AG04450 (cell line): ENCODE data around the gene ITGB2. TPM values are rescaled to one million over a fixed set of nuclear protein-coding genes. Genes with fewer than 3 reads are reported as not detected.

ENCODE experiments used
- CTCF ChIA-PET: fragments of 300-600, 350-600 bp; formaldehyde crosslinking; extraction: SDS; loops from one replicate; lab custom pipeline; 2022; ENCODE audit warnings: antibody characterized with exemption, inconsistent platforms; lab: Charles Lee
- POLR2A ChIA-PET: fragments of 350-600 bp; formaldehyde crosslinking; extraction: SDS; loops from one replicate; lab custom pipeline; 2021; ENCODE audit warnings: antibody characterized with exemption, inconsistent platforms; lab: Yijun Ruan, JAX
- DNase-seq: peaks from one replicate; pipeline ENCODE4 v3.0.0-alpha.2; 2011; ENCODE audit warnings: low read depth, low spot score
- H3K27ac ChIP-seq: one replicate; pipeline ENCODE4 v1.5.1; 2012; ENCODE audit warnings: low read depth, low read length, control low read depth
- H3K27me3 ChIP-seq: one replicate; pipeline ENCODE4 v1.6.0; 2012; ENCODE audit warnings: low read length; ENCODE audit not compliant: control insufficient read depth, insufficient read depth
- H3K4me3 ChIP-seq: 2 replicates; pipeline ENCODE4 v1.5.1; 2011; ENCODE audit warnings: mild to moderate bottlenecking, low read depth, low read length, control low read depth
- H3K9me3 ChIP-seq: 2 replicates; pipeline ENCODE4 v1.5.1; 2012; ENCODE audit warnings: low read length; ENCODE audit not compliant: control insufficient read depth, insufficient read depth
- polyA plus RNA-seq: library from polyadenylated mRNA; depleted of rRNA; stranded (reverse); fragments of >200 nt; gene quantifications from 2 replicates; pipeline ENCODE4 v1.2.3, GENCODE V29; 2011
- TF ChIP-seq, protein P1 (sequence below): IDR thresholded peaks from 2 replicates; pipeline ENCODE4 v1.5.1; 2011; ENCODE audit warnings: low read depth, low read length, control low read depth, inconsistent platforms

ITGB2 gene
- polyA plus RNA-seq, 1 experiment = 0.04 TPM

GRCh38 chr21:44874240-44874496 lies 46.5 kb downstream of the ITGB2 start:
- Histone ChIP-seq H3K27ac (peak overlapping the region; percentile 52), H3K9me3 (no peaks in the 10 kb centered on the region; the same call in 1 of the 2 replicates), H3K27me3 (no peaks in the 10 kb centered on the region), H3K4me3 (peak overlapping the region; percentile 68)
- TF ChIP-seq, protein P1, sequence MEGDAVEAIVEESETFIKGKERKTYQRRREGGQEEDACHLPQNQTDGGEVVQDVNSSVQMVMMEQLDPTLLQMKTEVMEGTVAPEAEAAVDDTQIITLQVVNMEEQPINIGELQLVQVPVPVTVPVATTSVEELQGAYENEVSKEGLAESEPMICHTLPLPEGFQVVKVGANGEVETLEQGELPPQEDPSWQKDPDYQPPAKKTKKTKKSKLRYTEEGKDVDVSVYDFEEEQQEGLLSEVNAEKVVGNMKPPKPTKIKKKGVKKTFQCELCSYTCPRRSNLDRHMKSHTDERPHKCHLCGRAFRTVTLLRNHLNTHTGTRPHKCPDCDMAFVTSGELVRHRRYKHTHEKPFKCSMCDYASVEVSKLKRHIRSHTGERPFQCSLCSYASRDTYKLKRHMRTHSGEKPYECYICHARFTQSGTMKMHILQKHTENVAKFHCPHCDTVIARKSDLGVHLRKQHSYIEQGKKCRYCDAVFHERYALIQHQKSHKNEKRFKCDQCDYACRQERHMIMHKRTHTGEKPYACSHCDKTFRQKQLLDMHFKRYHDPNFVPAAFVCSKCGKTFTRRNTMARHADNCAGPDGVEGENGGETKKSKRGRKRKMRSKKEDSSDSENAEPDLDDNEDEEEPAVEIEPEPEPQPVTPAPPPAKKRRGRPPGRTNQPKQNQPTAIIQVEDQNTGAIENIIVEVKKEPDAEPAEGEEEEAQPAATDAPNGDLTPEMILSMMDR = no peak
- ChIA-PET CTCF (interaction anchor here (0.5 kb wide), 1 partner anchor 58 kb away, joined by 6 read pairs; no protein-coding TSS in a partner anchor), POLR2A (interaction anchor here (0.6 to 2.8 kb wide), 8 partner anchors 9 to 177 kb away, joined by 3 to 30 read pairs (median 4); partner anchors contain the start of genes SLX9 and UBE2G2)
- no peak for DNase-seq

- DNase-seq = peak; percentile 90
- Histone ChIP-seq H3K27ac (peak within 1 kb of the TSS; percentile 68), H3K9me3 (no peaks in the 10 kb centered on the region; the same call in 1 of the 2 replicates), H3K4me3 (peak within 1 kb of the TSS; percentile 88), H3K27me3 (no peaks in the 10 kb centered on the region)
- POLR2A ChIA-PET = interaction anchor here (0.6 to 2.8 kb wide), 8 partner anchors 10 to 177 kb away, joined by 3 to 30 read pairs (median 4); partner anchors contain the start of genes SLX9 and UBE2G2
- TF ChIP-seq, protein P1 = no peak
- CTCF ChIA-PET = no interaction called here
Observed at GRCh38 chr21:44873356-44874239, 47.1 kb downstream of the ITGB2 start, which contains the start of gene PTTG1IP. TSS of gene PTTG1IP (minus strand) at chr21:44873690. CDS start at chr21:44873616, 74 bp downstream.

GRCh38 chr21:44872649-44873355 lies 47.9 kb downstream of the ITGB2 start:
- no peaks in the 10 kb centered on the region; the same call in 1 of the 2 replicates for H3K9me3 ChIP-seq
- no peak for DNase-seq
- TF ChIP-seq, protein P1 = no peak
- CTCF ChIA-PET = no interaction called here
- H3K27ac ChIP-seq = peak overlapping the region; percentile 68
- no peaks in the 10 kb centered on the region for H3K27me3 ChIP-seq
- POLR2A ChIA-PET = interaction anchor here (1.1 to 2.8 kb wide), 4 partner anchors 10 to 178 kb away, joined by 3 to 30 read pairs (median 4); partner anchors contain the start of gene UBE2G2
- peak overlapping the region; percentile 88 for H3K4me3 ChIP-seq

DNA sequence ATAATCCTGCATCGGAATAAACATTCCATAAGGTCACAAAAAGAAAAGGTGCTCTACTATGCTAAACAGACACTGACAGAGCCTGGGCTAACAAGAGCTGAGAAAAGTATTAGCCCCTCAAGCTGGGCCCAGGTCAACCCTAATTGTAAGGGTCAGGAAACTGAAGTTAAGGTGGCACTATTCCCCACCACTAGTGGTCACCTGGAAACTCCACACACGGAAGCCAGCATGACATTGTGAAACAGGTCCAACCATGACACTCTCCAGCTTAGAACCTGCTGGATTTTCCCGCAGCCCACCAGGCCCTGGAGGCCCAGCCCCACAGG lies 48.4 kb downstream of the ITGB2 start:
- no peak for DNase-seq
- peak overlapping the region; percentile 88 for H3K4me3 ChIP-seq
- TF ChIP-seq, protein P1 = no peak
- POLR2A ChIA-PET = interaction anchor here (2.8 kb wide), 1 partner anchor 55 kb away, joined by 30 read pairs; no protein-coding TSS in a partner anchor
- H3K27me3 ChIP-seq = no peaks in the 10 kb centered on the region
- CTCF ChIA-PET = no interaction called here
- no peak overlapping the region for H3K27ac ChIP-seq
- H3K9me3 ChIP-seq = no peaks in the 10 kb centered on the region; the same call in 1 of the 2 replicates
